HEK293 (cell line): ENCODE measurements around the gene STK39.

Source experiments
- CTCF ChIA-PET: fragments of 350-600 bp; formaldehyde crosslinking; extraction: SDS; loops from one replicate; lab custom pipeline; 2021; ENCODE audit warnings: antibody characterized with exemption; lab: Yijun Ruan, JAX
- POLR2A ChIA-PET: fragments of 300-600 bp; formaldehyde crosslinking; extraction: SDS; loops from one replicate; lab custom pipeline; 2020; ENCODE audit warnings: antibody characterized with exemption, inconsistent platforms; lab: Yijun Ruan, JAX
- H3K27ac ChIP-seq: fragments of 200-500 bp; sonication (Bioruptor generic); 2 replicates; pipeline ENCODE4 v1.5.1; 2014; ENCODE audit warnings: low read depth, low read length, control low read depth, inconsistent platforms; ENCODE audit errors: extremely low read depth
- H3K36me3 ChIP-seq, 2 experiments: fragments of 200-500 bp in 1 of 2; sonication (Bioruptor generic) in 1 of 2; 1 replicate in 1 of 2; 2 replicates in 1 of 2; pipeline ENCODE4 v1.5.1; 2014 to 2017; ENCODE audit warnings: inconsistent platforms in 2 of 2, low read length in 2 of 2; ENCODE audit not compliant: control insufficient read depth in 2 of 2, insufficient read depth in 1 of 2
- H3K4me1 ChIP-seq: fragments of 200-500 bp; sonication (Bioruptor generic); 2 replicates; pipeline ENCODE4 v1.5.1; 2014; ENCODE audit warnings: mild to moderate bottlenecking, low read length, inconsistent platforms; ENCODE audit not compliant: control insufficient read depth, insufficient read depth
- H3K4me3 ChIP-seq: 2 replicates; pipeline ENCODE4 v1.5.1; 2011; ENCODE audit warnings: low read depth, mild to moderate bottlenecking, control low read depth, low read length, moderate library complexity
- H3K9me3 ChIP-seq: fragments of 200-500 bp; sonication (Bioruptor generic); 2 replicates; pipeline ENCODE4 v1.5.1; 2014; ENCODE audit warnings: low read depth, low read length, inconsistent platforms; ENCODE audit not compliant: control insufficient read depth, insufficient read depth
- GLI4 ChIP-seq: fragments of 450-650 bp; formaldehyde crosslinking; IDR thresholded peaks from 2 replicates; pipeline ENCODE4 v1.5.1; 2016; ENCODE audit warnings: missing biosample characterization, missing genetic modification characterization
- HOXC10 ChIP-seq: sonication (generic); formaldehyde crosslinking; IDR thresholded peaks from 2 replicates; pipeline ENCODE4 v1.8.1; 2023; ENCODE audit warnings: mild to moderate bottlenecking, missing genetic modification reagents
- IKZF3 ChIP-seq: fragments of 450-650 bp; IDR thresholded peaks from 2 replicates; pipeline ENCODE4 v1.5.0; 2018; ENCODE audit warnings: missing biosample characterization, mild to moderate bottlenecking, missing genetic modification characterization, moderate library complexity
- KLF9 ChIP-seq: fragments of 450-650 bp; formaldehyde crosslinking; IDR thresholded peaks from 2 replicates; pipeline ENCODE4 v1.5.1; 2016; ENCODE audit warnings: missing biosample characterization, missing genetic modification characterization, low read depth
- OSR2 ChIP-seq: fragments of 450-650 bp; formaldehyde crosslinking; IDR thresholded peaks from 2 replicates; pipeline ENCODE4 v1.5.1; 2016; ENCODE audit warnings: missing biosample characterization, missing genetic modification characterization
- REST ChIP-seq: fragments of 450-650 bp; formaldehyde crosslinking; IDR thresholded peaks from 2 replicates; pipeline ENCODE4 v1.5.1; 2016; ENCODE audit warnings: missing biosample characterization, missing genetic modification characterization
- SALL2 ChIP-seq: fragments of 450-650 bp; formaldehyde crosslinking; IDR thresholded peaks from 2 replicates; pipeline ENCODE4 v1.5.0; 2017; ENCODE audit warnings: missing biosample characterization, mild to moderate bottlenecking, missing genetic modification characterization, borderline replicate concordance
- SCRT1 ChIP-seq: fragments of 450-650 bp; formaldehyde crosslinking; IDR thresholded peaks from 2 replicates; pipeline ENCODE4 v1.5.1; 2016; ENCODE audit warnings: missing biosample characterization, missing genetic modification characterization, borderline replicate concordance
- TRIM28 ChIP-seq: IDR thresholded peaks from 2 replicates; pipeline ENCODE4 v1.6.1; 2011; ENCODE audit warnings: low read length, control low read depth, borderline replicate concordance
- YY1 ChIP-seq: fragments of 450-650 bp; formaldehyde crosslinking; IDR thresholded peaks from 2 replicates; pipeline ENCODE4 v1.5.1; 2018; ENCODE audit warnings: missing biosample characterization, missing genetic modification characterization
- ZBTB11 ChIP-seq: fragments of 450-650 bp; formaldehyde crosslinking; conservative IDR thresholded peaks from 2 replicates; pipeline ENCODE4 v1.5.1; 2016; ENCODE audit warnings: low read depth, missing biosample characterization, missing genetic modification characterization
- ZNF10 ChIP-seq: fragments of 450-650 bp; formaldehyde crosslinking; IDR thresholded peaks from 2 replicates; pipeline ENCODE4 v1.5.1; 2017; ENCODE audit warnings: missing biosample characterization, missing genetic modification characterization
- ZNF114 ChIP-seq: fragments of 450-650 bp; formaldehyde crosslinking; IDR thresholded peaks from 2 replicates; pipeline ENCODE4 v1.5.0; 2017; ENCODE audit warnings: missing biosample characterization, missing genetic modification characterization
- ZNF16 ChIP-seq: fragments of 450-650 bp; formaldehyde crosslinking; IDR thresholded peaks from 2 replicates; pipeline ENCODE4 v1.5.1; 2016; ENCODE audit warnings: low read depth, missing biosample characterization, missing genetic modification characterization
- ZNF23 ChIP-seq: fragments of 450-650 bp; formaldehyde crosslinking; IDR thresholded peaks from 2 replicates; pipeline ENCODE4 v1.5.1; 2016; ENCODE audit warnings: missing biosample characterization, missing genetic modification characterization, borderline replicate concordance
- ZNF544 ChIP-seq: fragments of 450-650 bp; formaldehyde crosslinking; IDR thresholded peaks from 2 replicates; pipeline ENCODE4 v1.5.0; 2017; ENCODE audit warnings: missing biosample characterization, missing genetic modification characterization
- ZNF558 ChIP-seq: fragments of 450-650 bp; formaldehyde crosslinking; IDR thresholded peaks from 2 replicates; pipeline ENCODE4 v1.5.1; 2016; ENCODE audit warnings: missing biosample characterization, missing genetic modification characterization
- ZNF585B ChIP-seq: fragments of 450-650 bp; formaldehyde crosslinking; IDR thresholded peaks from 2 replicates; pipeline ENCODE4 v1.5.1; 2016; ENCODE audit warnings: missing biosample characterization, missing genetic modification characterization
- ZNF658 ChIP-seq: fragments of 450-650 bp; formaldehyde crosslinking; IDR thresholded peaks from 2 replicates; pipeline ENCODE4; 2016; ENCODE audit warnings: missing biosample characterization, missing genetic modification characterization
- ZNF776 ChIP-seq: fragments of 450-650 bp; formaldehyde crosslinking; IDR thresholded peaks from 2 replicates; pipeline ENCODE4 v1.5.0; 2017; ENCODE audit warnings: missing biosample characterization, missing genetic modification characterization, borderline replicate concordance
- ZSCAN23 ChIP-seq: fragments of 450-650 bp; formaldehyde crosslinking; IDR thresholded peaks from 2 replicates; pipeline ENCODE4 v1.5.1; 2016; ENCODE audit warnings: missing biosample characterization, missing genetic modification characterization
- TF ChIP-seq, protein P1 (sequence below): fragments of 450-650 bp; formaldehyde crosslinking; IDR thresholded peaks from 2 replicates; pipeline ENCODE4 v1.5.1; 2016; ENCODE audit warnings: missing biosample characterization, missing genetic modification characterization, borderline replicate concordance

The STK39 gene

DNA sequence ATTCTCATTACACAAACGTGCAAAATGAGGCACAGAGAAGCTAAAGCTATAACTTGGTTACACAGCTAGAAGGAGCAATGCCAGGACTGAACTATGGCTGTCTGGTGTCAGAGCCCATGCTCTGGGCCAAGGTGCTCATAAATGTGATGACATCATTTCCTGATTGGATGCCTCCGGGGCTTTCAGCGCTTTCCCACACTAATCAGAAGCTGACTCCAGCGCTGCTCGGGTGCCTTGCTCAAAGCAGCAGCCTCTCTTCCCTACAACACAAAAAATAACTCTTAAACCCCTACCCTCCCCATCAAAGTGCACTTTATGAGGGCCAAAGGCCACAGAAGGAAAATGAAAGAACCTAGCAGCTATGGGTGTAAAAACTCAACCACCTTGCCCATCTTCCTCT is 90.7 kb downstream of the STK39 start (continued):
- TF ChIP-seq ZNF10 (tag by site-specific recombination) (peak; percentile 88), ZNF544 (tag by site-specific recombination) (no peak), ZNF776 (tag by site-specific recombination) (no peak), ZNF23 (tag by site-specific recombination) (no peak), OSR2 (tag by site-specific recombination) (peak; percentile 55; the same call in 1 of the 2 replicates)

- H3K4me1 ChIP-seq = 0 out of 2 replicates have a peak, but pooled peaks cover 2% of the 10 kb centered on the region
- CTCF ChIA-PET = interaction anchor here (0.7 to 1.8 kb wide), 3 partner anchors 20 to 392 kb away, joined by 3 to 5 read pairs (median 4); no protein-coding TSS in a partner anchor
- no peak overlapping the region for H3K4me3 ChIP-seq
- H3K36me3 ChIP-seq = peaks cover 0 to 5% of the 10 kb centered on the region in 2 experiments; a peak in 1 of 3 replicates
- TF ChIP-seq SALL2 (no peak), ZNF16 (no peak), ZNF585B (no peak), TRIM28 (no peak), ZSCAN23 (tag by site-specific recombination) (no peak), ZNF558 (tag by site-specific recombination) (no peak), ZNF114 (no peak), YY1 (tag by site-specific recombination) (no peak), KLF9 (tag by site-specific recombination) (no peak), ZNF658 (tag by site-specific recombination) (no peak)
- TF ChIP-seq, protein P1, sequence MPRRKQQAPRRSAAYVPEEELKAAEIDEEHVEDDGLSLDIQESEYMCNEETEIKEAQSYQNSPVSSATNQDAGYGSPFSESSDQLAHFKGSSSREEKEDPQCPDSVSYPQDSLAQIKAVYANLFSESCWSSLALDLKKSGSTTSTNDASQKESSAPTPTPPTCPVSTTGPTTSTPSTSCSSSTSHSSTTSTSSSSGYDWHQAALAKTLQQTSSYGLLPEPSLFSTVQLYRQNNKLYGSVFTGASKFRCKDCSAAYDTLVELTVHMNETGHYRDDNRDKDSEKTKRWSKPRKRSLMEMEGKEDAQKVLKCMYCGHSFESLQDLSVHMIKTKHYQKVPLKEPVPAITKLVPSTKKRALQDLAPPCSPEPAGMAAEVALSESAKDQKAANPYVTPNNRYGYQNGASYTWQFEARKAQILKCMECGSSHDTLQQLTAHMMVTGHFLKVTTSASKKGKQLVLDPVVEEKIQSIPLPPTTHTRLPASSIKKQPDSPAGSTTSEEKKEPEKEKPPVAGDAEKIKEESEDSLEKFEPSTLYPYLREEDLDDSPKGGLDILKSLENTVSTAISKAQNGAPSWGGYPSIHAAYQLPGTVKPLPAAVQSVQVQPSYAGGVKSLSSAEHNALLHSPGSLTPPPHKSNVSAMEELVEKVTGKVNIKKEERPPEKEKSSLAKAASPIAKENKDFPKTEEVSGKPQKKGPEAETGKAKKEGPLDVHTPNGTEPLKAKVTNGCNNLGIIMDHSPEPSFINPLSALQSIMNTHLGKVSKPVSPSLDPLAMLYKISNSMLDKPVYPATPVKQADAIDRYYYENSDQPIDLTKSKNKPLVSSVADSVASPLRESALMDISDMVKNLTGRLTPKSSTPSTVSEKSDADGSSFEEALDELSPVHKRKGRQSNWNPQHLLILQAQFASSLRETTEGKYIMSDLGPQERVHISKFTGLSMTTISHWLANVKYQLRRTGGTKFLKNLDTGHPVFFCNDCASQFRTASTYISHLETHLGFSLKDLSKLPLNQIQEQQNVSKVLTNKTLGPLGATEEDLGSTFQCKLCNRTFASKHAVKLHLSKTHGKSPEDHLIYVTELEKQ (tag by site-specific recombination) = no peak
- no peak overlapping the region for H3K27ac ChIP-seq
- POLR2A ChIA-PET = no interaction called here
- H3K9me3 ChIP-seq = no peaks in the 10 kb centered on the region
These were observed 91.7 kb downstream of the STK39 start for GRCh38 chr2:168155680-168156079.

- Histone ChIP-seq H3K36me3 (peaks cover 0 to 5% of the 10 kb centered on the region in 2 experiments; a peak in 1 of 3 replicates), H3K4me3 (no peak overlapping the region), H3K27ac (no peak overlapping the region), H3K9me3 (no peaks in the 10 kb centered on the region), H3K4me1 (0 out of 2 replicates have a peak, but pooled peaks cover 2% of the 10 kb centered on the region)
- ChIA-PET POLR2A (no interaction called here), CTCF (interaction anchor here (0.7 kb wide), 1 partner anchor 36 kb away, joined by 3 read pairs; no protein-coding TSS in a partner anchor)
- TF ChIP-seq SCRT1 (tag by site-specific recombination) (no peak), GLI4 (tag by site-specific recombination) (no peak), HOXC10 (CRISPR knock-in tag) (no peak), ZNF544 (tag by site-specific recombination) (no peak), REST (tag by site-specific recombination) (no peak), ZNF16 (no peak), ZBTB11 (no peak), IKZF3 (no peak)
These were observed 92.3 kb downstream of the STK39 start for GRCh38 chr2:168155046-168155445.
